ENCODE results near the gene MED9.

GRCh38 chr17:17525311-17525710, 48.5 kb downstream of the MED9 start:
- no peak for TF ChIP-seq CTCF (IDR thresholded peaks at IDR 0.05; ENCODE audit: low read depth, low read length, missing input control)
- TF ChIP-seq ZBTB33 (IDR thresholded peaks at IDR 0.05) = no peak
- no peak for TF ChIP-seq RAD21 (IDR thresholded peaks at IDR 0.05)
- no peak for TF ChIP-seq ATF3 (IDR thresholded peaks at IDR 0.05)
- no peak for TF ChIP-seq GABPA (IDR thresholded peaks at IDR 0.05 in 1 of 2, conservative IDR thresholded peaks at IDR 0.05 in 1 of 2)
- no peak for TF ChIP-seq MAX (IDR thresholded peaks at IDR 0.05)
- TF ChIP-seq FOXA1 (IDR thresholded peaks at IDR 0.05) = no peak
- no peak for TF ChIP-seq YY1 (IDR thresholded peaks at IDR 0.05)

All from liver (tissue), 3 donors.